ENCODE measurements around the gene ZNF697.
"Not testable (repeated sequence)": the region's sequence is repeated elsewhere in the genome, so short reads cannot be mapped to it uniquely, and the experiment has no call there.

The ZNF697 gene

GRCh38 chr1:119647734-119648619 is at the start of gene ZNF697:
Gene ZNF697, minus strand, starts transcription at chr1:119648266. Its CDS starts 22,166 bp downstream, at chr1:119626100.
- DNase-seq, result peak; percentile 17

- DNase-seq, result no peak
These were observed 49.5 kb upstream of the ZNF697 start for GRCh38 chr1:119697598-119697997.

- DNase-seq, result not testable (repeated sequence)
These were observed 48.8 kb upstream of the ZNF697 start for GRCh38 chr1:119696863-119697262.

GRCh38 chr1:119689511-119689910 is 41.4 kb upstream of the ZNF697 start:
- DNase-seq, result no peak

- no peak for DNase-seq
These were observed 40.7 kb upstream of the ZNF697 start for GRCh38 chr1:119688810-119689209.

GRCh38 chr1:119687434-119688079 is 39.5 kb upstream of the ZNF697 start:
- no peak for DNase-seq

- no peak for DNase-seq
These were observed 38.6 kb upstream of the ZNF697 start for GRCh38 chr1:119686661-119687060.

- no peak for DNase-seq
These were observed 35.8 kb upstream of the ZNF697 start for GRCh38 chr1:119683893-119684292.

- no peak for DNase-seq
These were observed 34.1 kb upstream of the ZNF697 start for GRCh38 chr1:119682141-119682540.

GRCh38 chr1:119681560-119681959 is 33.5 kb upstream of the ZNF697 start:
- no peak for DNase-seq

- no peak for DNase-seq
These were observed 32.7 kb upstream of the ZNF697 start for GRCh38 chr1:119680723-119681122.

GRCh38 chr1:119680193-119680592 is 32.1 kb upstream of the ZNF697 start:
- DNase-seq, result no peak

GRCh38 chr1:119679223-119679622 is 31.2 kb upstream of the ZNF697 start:
- DNase-seq, result no peak

GRCh38 chr1:119676571-119677206 is 28.6 kb upstream of the ZNF697 start:
- DNase-seq, result no peak

- peak; percentile 58 for DNase-seq
These were observed 27.6 kb upstream of the ZNF697 start for GRCh38 chr1:119675349-119676345.

- peak; percentile 28 for DNase-seq
These were observed 26.8 kb upstream of the ZNF697 start for GRCh38 chr1:119674835-119675289.

GRCh38 chr1:119674111-119674526 is 26.1 kb upstream of the ZNF697 start:
- DNase-seq, result no peak

- DNase-seq, result no peak
These were observed 25.3 kb upstream of the ZNF697 start for GRCh38 chr1:119673171-119673940.

- no peak for DNase-seq
These were observed 22.8 kb upstream of the ZNF697 start for GRCh38 chr1:119670898-119671297.

- DNase-seq, result no peak
These were observed 19.1 kb upstream of the ZNF697 start for GRCh38 chr1:119667173-119667572.

- no peak for DNase-seq
These were observed 16.0 kb upstream of the ZNF697 start for GRCh38 chr1:119664067-119664466.

Measured in CD4-positive, alpha-beta T cell treated with Interleukin-21 for 1 hour (primary cell).